ENCODE results near the gene LPP. TPM values are rescaled to one million over a fixed set of nuclear protein-coding genes. Genes with fewer than 3 reads are reported as not detected.

LPP gene
- total and polyA plus RNA-seq, 4 donors: 11.1 to 219 (median 66.5) TPM

GRCh38 chr3:188370081-188370830 lies 216.3 kb downstream of the LPP start:
- H3K27ac ChIP-seq (ENCODE audit: low read depth in 1 of 2, low read length in 1 of 2): peak overlapping the region in 1 of 2 donors; percentile 60
- no peaks in the 10 kb centered on the region for H3K27me3 ChIP-seq (ENCODE audit: control insufficient read depth in 3 of 3, insufficient read depth in 3 of 3, low read length in 2 of 3)
- TF ChIP-seq CTCF (IDR thresholded peaks at IDR 0.05; ENCODE audit: control extremely low read depth, extremely low read depth): no peak
- DNase-seq (no peak), ATAC-seq (ENCODE audit: insufficient read depth, low FRiP score) (no peak)
- H3K4me3 ChIP-seq: no peak overlapping the region
- H3K9ac ChIP-seq (ENCODE audit: insufficient read depth in 1 of 2, low read length in 2 of 2): no peak overlapping the region
- H3K9me3 ChIP-seq (ENCODE audit: control insufficient read depth in 4 of 4, insufficient read depth in 3 of 4, low read length in 3 of 4): no peaks in the 10 kb centered on the region
- no peaks in the 10 kb centered on the region for H3K36me3 ChIP-seq (ENCODE audit: control insufficient read depth in 4 of 4, insufficient read depth in 4 of 4, low read length in 4 of 4)
- peaks cover 0 to 22% (median 0%) of the 10 kb centered on the region in 5 donors for H3K4me1 ChIP-seq (ENCODE audit: control insufficient read depth in 5 of 5, insufficient read depth in 5 of 5, low read length in 5 of 5)
- 88 to 90% methylated on average over 15 of the region's 15 CpGs for WGBS, 2 donors

- Histone ChIP-seq H3K9me3 (ENCODE audit: control insufficient read depth in 4 of 4, insufficient read depth in 3 of 4, low read length in 3 of 4) (no peaks in the 10 kb centered on the region), H3K4me3 (no peak overlapping the region), H3K36me3 (ENCODE audit: control insufficient read depth in 4 of 4, insufficient read depth in 4 of 4, low read length in 4 of 4) (no peaks in the 10 kb centered on the region), H3K9ac (ENCODE audit: insufficient read depth in 1 of 2, low read length in 2 of 2) (no peak overlapping the region), H3K27ac (ENCODE audit: low read depth in 1 of 2, low read length in 1 of 2) (no peak overlapping the region), H3K27me3 (ENCODE audit: control insufficient read depth in 3 of 3, insufficient read depth in 3 of 3, low read length in 2 of 3) (no peaks in the 10 kb centered on the region), H3K4me1 (ENCODE audit: control insufficient read depth in 5 of 5, insufficient read depth in 5 of 5, low read length in 5 of 5) (peaks cover 0 to 6% (median 0%) of the 10 kb centered on the region in 5 donors)
- DNase-seq (no peak), ATAC-seq (ENCODE audit: insufficient read depth, low FRiP score) (no peak)
- TF ChIP-seq CTCF (IDR thresholded peaks at IDR 0.05; ENCODE audit: control extremely low read depth, extremely low read depth): no peak
- 96 to 98% methylated on average over 4 of the region's 4 CpGs for WGBS, 2 donors
These were observed 224.8 kb downstream of the LPP start for GRCh38 chr3:188378786-188379185.

GRCh38 chr3:188380252-188380651 lies 226.3 kb downstream of the LPP start:
- ATAC-seq (ENCODE audit: insufficient read depth, low FRiP score) (no peak), DNase-seq (no peak)
- Histone ChIP-seq H3K9me3 (ENCODE audit: control insufficient read depth in 4 of 4, insufficient read depth in 3 of 4, low read length in 3 of 4) (no peaks in the 10 kb centered on the region), H3K4me3 (no peak overlapping the region), H3K36me3 (ENCODE audit: control insufficient read depth in 4 of 4, insufficient read depth in 4 of 4, low read length in 4 of 4) (no peaks in the 10 kb centered on the region), H3K9ac (ENCODE audit: insufficient read depth in 1 of 2, low read length in 2 of 2) (no peak overlapping the region), H3K27ac (ENCODE audit: low read depth in 1 of 2, low read length in 1 of 2) (no peak overlapping the region), H3K27me3 (ENCODE audit: control insufficient read depth in 3 of 3, insufficient read depth in 3 of 3, low read length in 2 of 3) (no peaks in the 10 kb centered on the region), H3K4me1 (ENCODE audit: control insufficient read depth in 5 of 5, insufficient read depth in 5 of 5, low read length in 5 of 5) (peaks cover 0 to 6% (median 0%) of the 10 kb centered on the region in 5 donors)
- 81 to 83% methylated on average over 2 of the region's 2 CpGs for WGBS, 2 donors
- no peak for TF ChIP-seq CTCF (IDR thresholded peaks at IDR 0.05; ENCODE audit: control extremely low read depth, extremely low read depth)
